Measurements from ENCODE around the gene PNLIPRP3.

The PNLIPRP3 gene

DNA sequence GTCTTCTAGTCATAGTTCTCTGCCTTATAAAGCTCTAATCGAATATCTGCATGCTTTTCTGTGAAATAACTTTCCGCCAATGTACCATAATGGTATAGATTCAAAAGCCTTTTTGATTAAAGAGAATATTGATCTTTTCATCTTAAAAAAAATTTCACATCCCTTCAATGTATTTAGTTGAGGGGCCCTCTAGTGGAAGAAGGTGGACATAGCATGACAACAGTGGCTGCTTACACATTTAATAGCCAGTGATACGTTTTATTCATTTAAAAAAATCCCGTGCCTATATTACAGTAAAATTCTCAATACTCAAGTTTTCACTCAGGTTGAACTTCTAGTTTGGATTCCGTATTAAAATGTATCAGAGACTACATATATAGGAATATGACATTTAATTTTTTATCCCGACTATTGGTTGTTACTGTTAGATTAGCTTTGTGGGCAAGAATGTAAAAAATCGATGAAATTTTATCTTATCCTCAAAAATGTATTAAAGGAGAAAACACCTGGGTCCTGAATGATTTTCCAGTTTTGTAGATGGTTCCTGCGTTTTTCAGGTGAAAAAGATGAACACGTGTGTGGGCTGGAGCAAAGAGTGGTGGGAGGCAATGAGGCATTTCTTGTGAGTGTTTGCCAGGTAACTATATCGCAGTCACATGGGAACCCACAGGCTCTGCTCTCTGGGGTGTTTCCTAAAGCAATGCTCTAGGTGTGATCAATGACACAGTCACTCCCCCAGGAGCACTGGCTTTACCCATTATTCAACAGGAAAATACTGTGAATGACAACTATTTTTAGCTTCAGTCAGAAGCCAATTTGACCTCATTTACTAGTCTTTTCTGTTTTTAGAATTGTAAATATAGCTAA is 94.0 kb downstream of the PNLIPRP3 start:
- DNase-seq: no peak

DNA sequence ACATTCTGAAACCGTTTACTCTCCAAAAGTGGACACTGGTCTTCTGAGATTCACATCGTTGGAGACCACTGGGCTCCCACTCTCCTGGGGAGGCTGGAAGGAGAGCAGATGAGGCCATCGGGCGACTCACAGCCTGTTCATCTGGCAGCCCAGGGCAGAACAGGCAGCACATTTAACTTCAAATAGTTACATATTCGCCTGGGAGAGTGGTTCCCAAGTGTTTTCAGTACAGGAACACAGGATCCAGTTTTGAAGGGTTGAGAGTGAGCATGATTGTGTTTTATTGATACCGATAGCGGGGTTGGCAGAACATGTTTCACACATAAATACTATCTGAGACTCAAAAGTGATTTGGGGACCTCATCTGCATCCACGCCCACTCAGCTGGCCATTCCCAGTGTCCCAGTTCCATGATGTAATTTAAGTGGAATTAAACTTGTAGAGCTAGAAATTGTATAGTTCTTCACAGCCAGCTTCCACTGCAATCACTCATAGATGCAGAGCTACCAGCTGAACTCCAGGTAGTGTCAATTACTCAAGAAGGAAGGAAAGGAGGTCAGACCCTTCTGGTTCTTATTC is 95.2 kb downstream of the PNLIPRP3 start:
- no peak for DNase-seq

DNA sequence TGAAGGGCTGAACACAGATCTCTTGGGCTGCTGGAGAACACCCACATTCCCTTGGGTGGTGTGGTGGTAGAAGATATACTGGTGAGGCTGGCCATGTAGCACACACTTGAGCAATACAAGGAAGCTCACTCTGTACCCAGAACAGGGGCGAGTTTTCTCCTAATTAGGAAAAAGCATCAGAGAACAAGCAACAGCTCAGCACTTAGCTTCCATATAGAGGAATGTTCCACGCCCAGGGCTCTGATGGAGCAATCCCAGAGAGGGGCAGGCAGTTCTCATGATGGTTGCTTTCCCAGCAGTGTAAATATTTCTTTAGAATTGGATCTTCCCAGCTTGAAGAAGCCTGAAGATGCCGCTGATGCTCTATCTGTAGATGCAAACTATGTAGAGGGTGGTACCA is 97.1 kb downstream of the PNLIPRP3 start:
- no peak for DNase-seq

DNA sequence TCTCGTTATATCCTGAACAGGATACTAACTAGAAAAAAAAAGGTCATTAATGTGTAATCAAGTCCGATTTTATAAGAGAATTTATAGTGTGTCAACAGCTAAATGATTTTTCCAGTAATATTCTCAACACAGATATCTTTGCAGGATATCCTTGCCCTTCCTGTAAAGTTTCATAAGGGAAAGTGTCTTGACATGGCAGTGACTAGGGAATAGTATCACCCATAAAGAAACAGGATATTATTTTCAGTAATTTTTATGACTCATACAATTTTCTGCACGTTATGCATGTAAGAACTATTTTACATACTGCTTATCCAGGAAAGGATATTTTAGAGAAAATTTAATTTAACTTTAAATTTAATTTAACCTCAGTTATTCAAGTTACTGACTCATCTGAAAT is 98.6 kb downstream of the PNLIPRP3 start:
- no peak for DNase-seq

All from activated naive CD4-positive, alpha-beta T cell (primary cell).